Calu3 (cell line): ENCODE results near the gene ENPP7. TPM values are rescaled to one million over a fixed set of nuclear protein-coding genes. Genes with fewer than 3 reads are reported as not detected.
"Not testable (repeated sequence)": the region's sequence is repeated elsewhere in the genome, so short reads cannot be mapped to it uniquely, and the experiment has no call there.

ENCODE experiments used
- BruUV-seq: library from RNA; stranded (reverse); fragments of 400-500 nt; replicated peaks from 2 replicates; lab custom pipeline; 2021; lab: Mats Ljungman, UMichigan
- CTCF ChIA-PET: fragments of 300-600 bp; sonication (Branson Sonifier 250); formaldehyde crosslinking; loops from one replicate; lab custom pipeline; 2022; ENCODE audit warnings: antibody characterized with exemption; lab: Charles Lee
- DNase-seq: peaks from one replicate; pipeline ENCODE4 v3.0.0; 2022
- H3K27ac Mint-ChIP-seq: one replicate; pipeline ENCODE4 v1.8.0; 2022; ENCODE audit warnings: mixed read lengths; ENCODE audit not compliant: unreplicated experiment
- H3K27me3 Mint-ChIP-seq: one replicate; pipeline ENCODE4 v1.8.0; 2022; ENCODE audit warnings: mixed read lengths; ENCODE audit not compliant: unreplicated experiment
- H3K36me3 Mint-ChIP-seq: one replicate; pipeline ENCODE4 v1.8.0; 2022; ENCODE audit warnings: mild to moderate bottlenecking, moderate library complexity, mixed read lengths; ENCODE audit not compliant: insufficient read depth, unreplicated experiment
- H3K4me1 Mint-ChIP-seq: one replicate; pipeline ENCODE4 v1.8.0; 2022; ENCODE audit warnings: mild to moderate bottlenecking, low read depth, mixed read lengths; ENCODE audit not compliant: unreplicated experiment
- H3K4me3 Mint-ChIP-seq: one replicate; pipeline ENCODE4 v1.8.0; 2022; ENCODE audit warnings: mild to moderate bottlenecking, low read depth, moderate library complexity, mixed read lengths; ENCODE audit not compliant: unreplicated experiment
- H3K9me3 Mint-ChIP-seq: one replicate; pipeline ENCODE4 v1.8.0; 2022; ENCODE audit warnings: low read depth, mixed read lengths; ENCODE audit not compliant: unreplicated experiment
- intact Hi-C: fragments of 100-400 bp; cut with micrococcal nuclease; formaldehyde crosslinking; loops from one replicate; pipeline ENCODE4 v1.10.0; 2022; ENCODE audit not compliant: unreplicated experiment
- total RNA-seq: library from RNA; stranded (reverse); gene quantifications from 2 replicates; pipeline ENCODE4 v1.2.3, GENCODE V29; 2022
- TF ChIP-seq, protein P1 (sequence below): fragments of 200-600 bp; IDR thresholded peaks from one replicate; pipeline ENCODE4 v1.8.0; 2022; ENCODE audit warnings: antibody characterized with exemption; ENCODE audit not compliant: unreplicated experiment

Gene ENPP7
- total RNA-seq, 1 experiment from 2014 or later: not detected

DNA sequence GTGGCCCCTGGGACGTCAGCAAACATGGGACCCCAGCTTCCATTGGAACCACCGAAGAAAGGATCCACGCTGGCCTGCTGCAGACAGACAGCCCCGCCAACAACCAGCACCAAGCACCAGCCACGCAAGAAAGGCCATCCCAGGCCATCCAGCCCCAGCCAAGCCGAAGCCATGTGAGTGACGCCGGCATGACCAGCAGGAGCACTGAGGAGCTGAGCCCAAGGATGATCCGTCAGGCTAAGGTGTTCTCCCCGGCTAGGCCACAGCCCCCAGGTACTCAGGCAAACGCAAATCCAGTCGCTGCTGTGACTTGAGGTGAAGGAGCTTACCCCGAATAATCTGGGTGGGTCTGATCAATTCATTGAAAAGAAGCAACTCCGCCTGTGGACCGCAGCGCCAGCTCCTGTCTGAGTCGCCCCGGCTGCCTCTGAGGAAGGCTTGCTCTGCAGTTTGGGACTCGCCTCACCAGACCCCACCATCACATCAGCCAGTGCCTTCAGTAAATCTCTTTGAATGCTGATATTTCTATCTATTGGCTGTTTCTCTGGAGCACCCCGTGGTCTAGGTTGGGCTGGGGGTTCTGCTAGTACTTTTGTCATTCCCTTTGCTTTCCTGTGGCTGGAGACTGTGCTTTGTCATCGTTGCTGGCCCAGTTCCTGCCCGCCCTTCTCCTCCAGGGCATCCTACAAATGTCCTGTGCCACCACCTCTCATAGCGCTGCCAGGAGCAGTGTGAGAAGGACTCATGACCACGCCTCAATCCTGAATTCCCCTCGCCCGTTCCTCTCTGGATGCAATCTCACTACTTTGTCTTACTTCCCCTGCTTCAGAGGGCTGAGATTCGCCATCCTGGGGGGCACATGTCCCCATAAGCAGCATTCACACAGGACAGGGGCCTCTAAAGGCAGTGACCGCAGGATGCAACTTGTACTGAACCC, 39.1 kb downstream of the ENPP7 start:
- BruUV-seq: no TSS peak
- no peak overlapping the region for H3K4me3 Mint-ChIP-seq

GRCh38 chr17:79771276-79771675, 40.5 kb downstream of the ENPP7 start:
- Mint-ChIP-seq H3K4me3 (no peak overlapping the region), H3K4me1 (peaks cover 9% of the 10 kb centered on the region), H3K27ac (no peak overlapping the region), H3K36me3 (no peaks in the 10 kb centered on the region), H3K9me3 (no peaks in the 10 kb centered on the region), H3K27me3 (peaks cover 81% of the 10 kb centered on the region)
- no peak for DNase-seq
- CTCF ChIA-PET: interaction anchor here (0.8 to 1.1 kb wide), 2 partner anchors 29 to 49 kb away, joined by 3 to 4 read pairs; no protein-coding TSS in a partner anchor
- intact Hi-C loops: no loop called here
- TF ChIP-seq, protein P1, sequence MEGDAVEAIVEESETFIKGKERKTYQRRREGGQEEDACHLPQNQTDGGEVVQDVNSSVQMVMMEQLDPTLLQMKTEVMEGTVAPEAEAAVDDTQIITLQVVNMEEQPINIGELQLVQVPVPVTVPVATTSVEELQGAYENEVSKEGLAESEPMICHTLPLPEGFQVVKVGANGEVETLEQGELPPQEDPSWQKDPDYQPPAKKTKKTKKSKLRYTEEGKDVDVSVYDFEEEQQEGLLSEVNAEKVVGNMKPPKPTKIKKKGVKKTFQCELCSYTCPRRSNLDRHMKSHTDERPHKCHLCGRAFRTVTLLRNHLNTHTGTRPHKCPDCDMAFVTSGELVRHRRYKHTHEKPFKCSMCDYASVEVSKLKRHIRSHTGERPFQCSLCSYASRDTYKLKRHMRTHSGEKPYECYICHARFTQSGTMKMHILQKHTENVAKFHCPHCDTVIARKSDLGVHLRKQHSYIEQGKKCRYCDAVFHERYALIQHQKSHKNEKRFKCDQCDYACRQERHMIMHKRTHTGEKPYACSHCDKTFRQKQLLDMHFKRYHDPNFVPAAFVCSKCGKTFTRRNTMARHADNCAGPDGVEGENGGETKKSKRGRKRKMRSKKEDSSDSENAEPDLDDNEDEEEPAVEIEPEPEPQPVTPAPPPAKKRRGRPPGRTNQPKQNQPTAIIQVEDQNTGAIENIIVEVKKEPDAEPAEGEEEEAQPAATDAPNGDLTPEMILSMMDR: no peak
- BruUV-seq: no TSS peak

More for the DNA sequence above, 39.1 kb downstream of the ENPP7 start:
- TF ChIP-seq, protein P1: no peak
- peaks cover 9% of the 10 kb centered on the region for H3K4me1 Mint-ChIP-seq
- no peaks in the 10 kb centered on the region for H3K9me3 Mint-ChIP-seq
- CTCF ChIA-PET: interaction anchor here (0.6 kb wide), 1 partner anchor 512 kb away, joined by 4 read pairs; no protein-coding TSS in a partner anchor
- DNase-seq: no peak
- H3K27ac Mint-ChIP-seq: no peak overlapping the region
- no peaks in the 10 kb centered on the region for H3K36me3 Mint-ChIP-seq
- intact Hi-C loops: no loop called here
- H3K27me3 Mint-ChIP-seq: peaks cover 66% of the 10 kb centered on the region

DNA sequence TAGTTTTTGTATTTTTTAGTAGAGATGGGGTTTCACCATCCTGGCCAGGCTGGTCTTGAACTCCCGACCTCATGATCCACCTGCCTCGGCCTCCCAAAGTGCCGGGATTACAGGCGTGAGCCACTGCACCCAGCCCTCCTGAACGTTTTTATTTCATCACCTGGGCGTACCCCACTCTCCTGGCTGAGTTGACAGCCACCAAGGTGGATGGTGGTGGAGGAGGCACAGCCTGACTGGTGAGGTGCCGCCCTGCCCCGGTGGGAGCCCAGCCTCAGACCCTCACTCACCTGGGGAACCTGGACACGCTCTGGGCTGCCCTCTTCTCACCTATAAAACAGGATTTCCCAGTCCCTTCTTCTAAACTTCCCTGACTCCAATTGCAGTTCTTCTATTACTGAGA, 42.0 kb downstream of the ENPP7 start:
- peaks cover 84% of the 10 kb centered on the region for H3K27me3 Mint-ChIP-seq
- BruUV-seq, H3K9me3 Mint-ChIP-seq, H3K4me1 Mint-ChIP-seq, DNase-seq, intact Hi-C loops, H3K27ac Mint-ChIP-seq, H3K4me3 Mint-ChIP-seq, H3K36me3 Mint-ChIP-seq: not testable (repeated sequence)
- CTCF ChIA-PET: interaction anchor here (0.5 kb wide), 1 partner anchor 26 kb away, joined by 3 read pairs; no protein-coding TSS in a partner anchor

DNA sequence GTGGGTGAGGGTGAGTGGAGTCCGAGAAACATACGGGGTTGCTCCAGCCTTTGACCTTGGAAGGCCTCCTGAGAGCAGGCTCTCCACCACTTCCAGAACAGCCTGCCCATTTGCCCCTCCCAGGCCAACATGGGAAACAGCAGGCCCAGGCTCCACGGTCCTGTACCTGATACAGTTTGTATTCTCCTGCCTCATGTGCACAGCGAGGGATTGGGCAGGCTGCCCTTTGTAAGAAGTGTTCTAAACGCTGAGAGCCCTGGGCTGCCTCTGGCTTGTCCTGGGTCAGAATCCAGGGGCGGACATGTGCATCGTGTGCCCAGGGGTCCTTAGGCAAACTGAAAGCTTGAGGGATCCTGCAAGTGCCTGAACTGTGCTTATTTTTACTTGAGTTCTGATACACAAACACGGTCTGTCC, 43.8 kb downstream of the ENPP7 start:
- Mint-ChIP-seq H3K9me3 (no peaks in the 10 kb centered on the region), H3K36me3 (peaks cover 8% of the 10 kb centered on the region), H3K27me3 (peaks cover 81% of the 10 kb centered on the region), H3K4me3 (no peak overlapping the region), H3K4me1 (peaks cover 16% of the 10 kb centered on the region), H3K27ac (no peak overlapping the region)
- intact Hi-C loops: no loop called here
- CTCF ChIA-PET: no interaction called here
- DNase-seq: no peak
- no TSS peak for BruUV-seq
- TF ChIP-seq, protein P1: no peak
